ENCODE data around the gene QPRT. TPM values are rescaled to one million over a fixed set of nuclear protein-coding genes. Genes with fewer than 3 reads are reported as not detected.
"Not testable (repeated sequence)": the region's sequence is repeated elsewhere in the genome, so short reads cannot be mapped to it uniquely, and the experiment has no call there.

The QPRT gene
- total RNA-seq, 1 experiment from 2014 or later, result 0.52 TPM

- Histone ChIP-seq H3K79me2 (ENCODE audit: insufficient read depth, low read length) (no peaks in the 10 kb centered on the region), H3K27me3 (ENCODE audit: insufficient read depth, low read length) (no peaks in the 10 kb centered on the region), H3K9me2 (ENCODE audit: insufficient read depth) (no peaks in the 10 kb centered on the region), H3K9me3 (ENCODE audit: control insufficient read depth in 1 of 2, insufficient read depth in 1 of 2, low read depth in 1 of 2, low read length in 2 of 2) (no peaks in the 10 kb centered on the region), H3K27ac (ENCODE audit: low read depth, low read length) (no peak overlapping the region), H3K4me3 (replicated peaks in 1 of 2; ENCODE audit: low read depth in 1 of 2, low read length in 2 of 2) (no peak overlapping the region), H4K20me1 (ENCODE audit: insufficient read depth) (no peaks in the 10 kb centered on the region), H3K9ac (ENCODE audit: low read length) (no peak overlapping the region), H3K4me2 (ENCODE audit: low read length) (no peak overlapping the region), H3K36me3 (ENCODE audit: control insufficient read depth in 1 of 2, insufficient read depth in 2 of 2, low read length in 2 of 2) (no peaks in the 10 kb centered on the region), H2AFZ (ENCODE audit: low read depth, low read length, poor library complexity, severe bottlenecking) (no peak overlapping the region), H3K4me1 (ENCODE audit: control insufficient read depth in 1 of 2, insufficient read depth in 2 of 2, low read length in 2 of 2) (peaks cover 4 to 10% of the 10 kb centered on the region in 2 experiments; a peak in 3 of 4 replicates)
- ChIA-PET POLR2A (no interaction called here), CTCF (interaction anchor here (1.7 kb wide), 1 partner anchor 77 kb away, joined by 5 read pairs; no protein-coding TSS in a partner anchor), RAD21 (ENCODE audit: low non-redundant PET in 1 of 2, low total read pairs in 2 of 2, uncharacterized antibody in 2 of 2, unreplicated experiment in 2 of 2) (no interaction called here)
- no TSS peak for BruUV-seq (replicated peaks)
- no peak for DNase-seq (ENCODE audit: low read depth, low spot score)
- no peak for ATAC-seq
- TF ChIP-seq MAX (IDR thresholded peaks at IDR 0.05), result no peak
- no peak for TF ChIP-seq SRF (IDR thresholded peaks at IDR 0.05; ENCODE audit: low read depth)
- TF ChIP-seq RAD21 (IDR thresholded peaks at IDR 0.05; ENCODE audit: low read depth), result no peak
- no peak for TF ChIP-seq TCF7L2 (IDR thresholded peaks at IDR 0.05; ENCODE audit: borderline replicate concordance, extremely low read depth, insufficient read depth, insufficient read length)
- no peak for TF ChIP-seq REST (IDR thresholded peaks at IDR 0.05; ENCODE audit: low read depth)
- no peak for TF ChIP-seq JUND (IDR thresholded peaks at IDR 0.05)
- TF ChIP-seq EZH2phosphoT487 (IDR thresholded peaks at IDR 0.05; ENCODE audit: borderline replicate concordance), result no peak
- TF ChIP-seq YY1 (IDR thresholded peaks at IDR 0.05; ENCODE audit: extremely low read depth, insufficient replicate concordance, low read depth, low read length), result no peak
- no peak for TF ChIP-seq ATF3 (IDR thresholded peaks at IDR 0.05)
- no peak for TF ChIP-seq EZH2 (IDR thresholded peaks at IDR 0.05)
- TF ChIP-seq POLR2AphosphoS5 (IDR thresholded peaks at IDR 0.05; ENCODE audit: low read depth, low read length), result no peak
- no peak for TF ChIP-seq ZNF274 (IDR thresholded peaks at IDR 0.05; ENCODE audit: low read depth, low read length)
- intact Hi-C loops (cut with micrococcal nuclease), result no loop called here
Measured at GRCh38 chr16:29730649-29731048, 51.7 kb downstream of the QPRT start.

GRCh38 chr16:29731768-29732601 is 53.0 kb downstream of the QPRT start:
- POLR2A ChIA-PET; intact Hi-C loops (cut with micrococcal nuclease): not testable (repeated sequence)

More at GRCh38 chr16:29731768-29732601, 53.0 kb downstream of the QPRT start:
- H2AFZ ChIP-seq (ENCODE audit: low read depth, low read length, poor library complexity, severe bottlenecking); ATAC-seq; H3K36me3 ChIP-seq (ENCODE audit: control insufficient read depth in 1 of 2, insufficient read depth in 2 of 2, low read length in 2 of 2); H3K4me2 ChIP-seq (ENCODE audit: low read length); H3K9me3 ChIP-seq (ENCODE audit: control insufficient read depth in 1 of 2, insufficient read depth in 1 of 2, low read depth in 1 of 2, low read length in 2 of 2); H3K27ac ChIP-seq (ENCODE audit: low read depth, low read length); H3K79me2 ChIP-seq (ENCODE audit: insufficient read depth, low read length); H3K9me2 ChIP-seq (ENCODE audit: insufficient read depth); H4K20me1 ChIP-seq (ENCODE audit: insufficient read depth); DNase-seq (ENCODE audit: low read depth, low spot score); BruUV-seq (replicated peaks); H3K4me3 ChIP-seq (replicated peaks in 1 of 2; ENCODE audit: low read depth in 1 of 2, low read length in 2 of 2); H3K9ac ChIP-seq (ENCODE audit: low read length); RAD21 ChIA-PET (ENCODE audit: low non-redundant PET in 1 of 2, low total read pairs in 2 of 2, uncharacterized antibody in 2 of 2, unreplicated experiment in 2 of 2); H3K27me3 ChIP-seq (ENCODE audit: insufficient read depth, low read length): not testable (repeated sequence)
- CTCF ChIA-PET, result interaction anchor here (0.6 kb wide), 1 partner anchor 23 kb away, joined by 4 read pairs; no protein-coding TSS in a partner anchor
- H3K4me1 ChIP-seq (ENCODE audit: control insufficient read depth in 1 of 2, insufficient read depth in 2 of 2, low read length in 2 of 2), result peaks cover 4 to 10% of the 10 kb centered on the region in 2 experiments; a peak in 3 of 4 replicates

Data from HCT116 (cell line).